ENCODE measurements around the gene SGTB.
"Not testable (repeated sequence)": the region's sequence is repeated elsewhere in the genome, so short reads cannot be mapped to it uniquely, and the experiment has no call there.

The SGTB gene

DNA sequence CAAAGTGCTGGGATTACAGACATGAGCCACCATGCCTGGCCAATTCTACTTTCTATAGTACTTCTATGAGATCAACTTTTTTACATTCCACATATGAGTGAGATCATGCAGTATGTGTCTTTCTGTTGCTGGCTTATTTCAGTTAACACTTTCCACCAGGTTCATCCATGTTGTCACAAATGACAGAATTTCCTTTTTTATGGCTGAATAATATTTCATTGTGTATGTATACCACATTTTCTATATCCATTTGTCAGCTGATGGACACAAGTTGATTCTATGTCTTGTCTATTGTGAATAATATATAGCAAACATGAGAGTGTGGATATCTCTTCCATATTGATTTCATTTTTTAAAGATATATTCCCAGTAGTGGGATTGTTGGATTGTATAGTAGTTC, 17.3 kb upstream of the SGTB start:
- peaks cover 3 to 97% (median 13%) of the 10 kb centered on the region in 10 experiments; a peak in 17 of 20 replicates for H3K4me1 ChIP-seq
- H4K20me1 ChIP-seq = peaks cover 0 to 93% (median 28%) of the 10 kb centered on the region in 11 experiments; a peak in 17 of 22 replicates
- peaks cover 0 to 5% (median 0%) of the 10 kb centered on the region in 11 experiments; a peak in 1 of 22 replicates for H3K9me3 ChIP-seq (replicated peaks in 1 of 11)
- no peak overlapping the region for H3K9ac ChIP-seq
- peaks cover 0 to 63% (median 4%) of the 10 kb centered on the region in 11 experiments; a peak in 9 of 22 replicates for H3K36me3 ChIP-seq
- TF ChIP-seq Cebpa-rat (IDR thresholded peaks at IDR 0.05) = no peak
- H3K4me2 ChIP-seq = peak overlapping the region in 2 of 11 experiments; percentile 28 to 78; a peak in 2 of 22 replicates
- no peaks in the 10 kb centered on the region for H3K27me3 ChIP-seq
- no peak overlapping the region for H3K27ac ChIP-seq
- no peak overlapping the region for H3K4me3 ChIP-seq

DNA sequence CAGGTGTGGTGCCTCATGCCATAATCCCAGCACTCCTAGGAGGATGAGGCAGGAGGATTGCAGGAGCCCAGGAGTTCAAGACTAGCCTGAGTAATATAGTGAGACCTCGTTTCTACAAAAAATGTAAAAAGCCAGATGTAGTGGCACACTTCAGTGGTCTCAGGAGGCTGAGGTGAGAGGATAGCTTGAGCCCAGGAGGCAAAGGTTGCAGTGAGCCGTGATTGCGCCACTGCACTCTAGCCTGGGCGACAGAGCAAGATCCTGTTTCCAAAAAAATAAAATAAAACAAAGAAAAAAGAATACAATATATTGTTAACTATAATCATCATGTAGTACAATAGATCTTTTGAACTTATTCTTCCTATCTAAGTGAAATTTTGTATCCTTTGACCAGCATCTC, 16.4 kb upstream of the SGTB start:
- no peak overlapping the region for H3K27ac ChIP-seq

GRCh38 chr5:65737842-65738241, 15.9 kb upstream of the SGTB start:
- Histone ChIP-seq H3K36me3 (peaks cover 0 to 50% (median 4%) of the 10 kb centered on the region in 11 experiments; a peak in 7 of 22 replicates), H3K9ac (no peak overlapping the region), H3K27me3 (no peaks in the 10 kb centered on the region), H3K27ac (no peak overlapping the region), H4K20me1 (peaks cover 0 to 81% (median 19%) of the 10 kb centered on the region in 11 experiments; a peak in 15 of 22 replicates), H3K4me2 (peak overlapping the region in 2 of 11 experiments; percentile 81 to 83; a peak in 4 of 22 replicates), H3K9me3 (replicated peaks in 1 of 11) (peaks cover 0 to 5% (median 0%) of the 10 kb centered on the region in 11 experiments; a peak in 1 of 22 replicates), H3K4me1 (peaks cover 4 to 97% (median 15%) of the 10 kb centered on the region in 10 experiments; a peak in 17 of 20 replicates), H3K4me3 (no peak overlapping the region)
- TF ChIP-seq Cebpa-rat (IDR thresholded peaks at IDR 0.05) = no peak

More for the DNA sequence above, 16.4 kb upstream of the SGTB start:
- Histone ChIP-seq H3K9ac (no peak overlapping the region), H3K27me3 (no peaks in the 10 kb centered on the region), H3K4me3 (no peak overlapping the region), H3K4me2 (peak overlapping the region in 2 of 11 experiments; percentile 81 to 83; a peak in 4 of 22 replicates), H4K20me1 (peaks cover 0 to 85% (median 22%) of the 10 kb centered on the region in 11 experiments; a peak in 15 of 22 replicates), H3K4me1 (peaks cover 4 to 97% (median 15%) of the 10 kb centered on the region in 10 experiments; a peak in 17 of 20 replicates), H3K36me3 (peaks cover 0 to 55% (median under 1%) of the 10 kb centered on the region in 11 experiments; a peak in 7 of 22 replicates), H3K9me3 (replicated peaks in 1 of 11) (peaks cover 0 to 5% (median 0%) of the 10 kb centered on the region in 11 experiments; a peak in 1 of 22 replicates)
- TF ChIP-seq Cebpa-rat (IDR thresholded peaks at IDR 0.05) = no peak

DNA sequence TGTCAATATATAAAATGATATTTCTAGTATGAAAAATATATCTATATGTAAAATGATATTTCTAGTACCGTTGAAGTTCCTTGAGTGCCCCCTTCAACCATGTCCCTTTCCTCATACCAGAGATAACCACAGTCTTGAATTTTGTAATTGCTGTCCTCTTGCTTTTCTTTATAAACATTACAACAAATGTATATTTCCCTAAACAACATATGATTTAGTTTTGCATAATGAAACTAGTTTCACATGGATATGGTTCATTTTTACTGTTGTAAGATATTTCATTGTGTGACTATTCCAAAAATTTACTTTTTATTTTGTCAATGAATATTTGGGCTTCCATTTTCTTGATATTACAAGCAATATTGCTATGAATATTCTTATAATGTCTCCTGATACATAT, 14.1 kb upstream of the SGTB start:
- no peaks in the 10 kb centered on the region for H3K27me3 ChIP-seq
- peaks cover 0 to 42% (median 6%) of the 10 kb centered on the region in 11 experiments; a peak in 12 of 22 replicates for H3K36me3 ChIP-seq
- peak overlapping the region in 1 of 11 experiments; percentile 65; a peak in 1 of 22 replicates for H3K9ac ChIP-seq
- no peak overlapping the region for H3K4me3 ChIP-seq
- peaks cover 4 to 93% (median 17%) of the 10 kb centered on the region in 10 experiments; a peak in 17 of 20 replicates for H3K4me1 ChIP-seq
- peaks cover 0 to 5% (median 0%) of the 10 kb centered on the region in 11 experiments; a peak in 1 of 22 replicates for H3K9me3 ChIP-seq (replicated peaks in 1 of 11)
- peak overlapping the region in 3 of 11 experiments; percentile 79 to 83 (median 81); a peak in 4 of 22 replicates for H3K4me2 ChIP-seq
- H4K20me1 ChIP-seq = peaks cover 0 to 80% (median 18%) of the 10 kb centered on the region in 11 experiments; a peak in 12 of 22 replicates
- peak overlapping the region in 3 of 11 experiments; percentile 82 to 88 (median 84); a peak in 6 of 22 replicates for H3K27ac ChIP-seq
- TF ChIP-seq Cebpa-rat (IDR thresholded peaks at IDR 0.05) = no peak

GRCh38 chr5:65734921-65735320, 13.0 kb upstream of the SGTB start:
- Histone ChIP-seq H3K27ac (peak overlapping the region in 4 of 11 experiments; percentile 54 to 88 (median 83); a peak in 8 of 22 replicates), H3K9ac (peak overlapping the region in 3 of 11 experiments; percentile 54 to 65 (median 64); a peak in 6 of 22 replicates), H3K4me2 (peak overlapping the region in 8 of 11 experiments; percentile 7 to 83 (median 50); a peak in 11 of 22 replicates), H3K4me1 (peaks cover 4 to 93% (median 17%) of the 10 kb centered on the region in 10 experiments; a peak in 17 of 20 replicates), H3K27me3 (no peaks in the 10 kb centered on the region), H3K4me3 (no peak overlapping the region), H3K9me3 (replicated peaks in 1 of 11) (peaks cover 0 to 5% (median 0%) of the 10 kb centered on the region in 11 experiments; a peak in 1 of 22 replicates), H3K36me3 (peaks cover 0 to 39% (median 6%) of the 10 kb centered on the region in 11 experiments; a peak in 12 of 22 replicates), H4K20me1 (peaks cover 0 to 80% (median 21%) of the 10 kb centered on the region in 11 experiments; a peak in 11 of 22 replicates)
- TF ChIP-seq Cebpa-rat (IDR thresholded peaks at IDR 0.05) = no peak

DNA sequence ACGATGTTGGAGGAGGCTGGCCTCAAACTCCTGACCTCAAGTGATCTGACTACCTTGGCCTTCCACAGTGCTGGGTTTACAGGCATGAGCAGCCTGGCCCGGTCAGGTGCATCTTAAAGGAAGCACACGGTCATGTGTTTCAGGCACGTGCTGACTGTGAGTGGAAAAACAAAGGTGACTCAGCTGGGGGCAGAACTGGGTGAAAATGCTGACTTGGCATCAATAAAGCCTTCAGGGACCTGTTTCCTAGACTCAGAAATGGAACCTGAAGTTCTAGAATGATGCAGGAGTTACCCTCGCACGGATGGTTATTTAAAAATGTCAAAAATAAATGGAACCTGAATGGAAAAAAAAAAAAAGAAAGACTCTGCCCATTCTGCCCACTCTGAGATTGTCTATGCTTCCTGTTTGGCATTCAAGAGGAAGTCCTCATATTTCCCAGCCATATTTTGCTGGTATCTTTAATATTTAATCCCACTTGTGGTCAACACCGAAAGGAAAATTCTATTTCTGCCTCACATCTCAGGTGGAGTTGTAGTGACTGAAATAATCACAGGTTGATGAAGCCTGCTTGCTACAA, 12.4 kb upstream of the SGTB start:
- peak overlapping the region in 4 of 11 experiments; percentile 54 to 88 (median 83); a peak in 8 of 22 replicates for H3K27ac ChIP-seq
- H3K9ac ChIP-seq = peak overlapping the region in 3 of 11 experiments; percentile 54 to 64 (median 63); a peak in 5 of 22 replicates
- H3K4me3 ChIP-seq; H3K9me3 ChIP-seq (replicated peaks in 1 of 11); H3K27me3 ChIP-seq: not testable (repeated sequence)
- peak overlapping the region in 8 of 11 experiments; percentile 7 to 83 (median 50); a peak in 12 of 22 replicates for H3K4me2 ChIP-seq
- H3K4me1 ChIP-seq = peaks cover 4 to 93% (median 17%) of the 10 kb centered on the region in 10 experiments; a peak in 17 of 20 replicates
- peaks cover 0 to 41% (median 9%) of the 10 kb centered on the region in 11 experiments; a peak in 13 of 22 replicates for H3K36me3 ChIP-seq
- peaks cover 0 to 80% (median 24%) of the 10 kb centered on the region in 11 experiments; a peak in 10 of 22 replicates for H4K20me1 ChIP-seq

GRCh38 chr5:65732046-65732445, 10.1 kb upstream of the SGTB start:
- H4K20me1 ChIP-seq = peaks cover 0 to 85% (median 37%) of the 10 kb centered on the region in 11 experiments; a peak in 13 of 22 replicates
- peak overlapping the region in 3 of 11 experiments; percentile 73 to 85 (median 80); a peak in 6 of 22 replicates for H3K9ac ChIP-seq
- H3K27me3 ChIP-seq; H3K9me3 ChIP-seq (replicated peaks in 1 of 11): not testable (repeated sequence)
- peaks cover 12 to 97% (median 26%) of the 10 kb centered on the region in 10 experiments for H3K4me1 ChIP-seq
- peak overlapping the region in 2 of 10 experiments; percentile 26; a peak in 2 of 20 replicates for H3K4me3 ChIP-seq
- H3K36me3 ChIP-seq = peaks cover 0 to 30% (median 9%) of the 10 kb centered on the region in 11 experiments; a peak in 11 of 22 replicates
- H3K4me2 ChIP-seq = peak overlapping the region in 7 of 11 experiments; percentile 7 to 87 (median 49); a peak in 12 of 22 replicates
- peak overlapping the region in 5 of 11 experiments; percentile 18 to 93 (median 85); a peak in 8 of 22 replicates for H3K27ac ChIP-seq

GRCh38 chr5:65730910-65731309, 9.0 kb upstream of the SGTB start:
- peaks cover 0 to 27% (median 9%) of the 10 kb centered on the region in 11 experiments; a peak in 12 of 22 replicates for H3K36me3 ChIP-seq
- no peaks in the 10 kb centered on the region for H3K27me3 ChIP-seq
- H3K9ac ChIP-seq = peak overlapping the region in 2 of 11 experiments; percentile 80 to 85; a peak in 4 of 22 replicates
- H3K4me2 ChIP-seq = peak overlapping the region in 3 of 11 experiments; percentile 66 to 87 (median 79); a peak in 6 of 22 replicates
- TF ChIP-seq Cebpa-rat (IDR thresholded peaks at IDR 0.05) = no peak
- H3K4me1 ChIP-seq = peaks cover 13 to 97% (median 30%) of the 10 kb centered on the region in 10 experiments
- H3K9me3 ChIP-seq (replicated peaks in 1 of 11) = no peaks in the 10 kb centered on the region; a peak in 1 of 22 replicates
- H3K27ac ChIP-seq = peak overlapping the region in 3 of 11 experiments; percentile 85 to 93 (median 92); a peak in 6 of 22 replicates
- peaks cover 0 to 84% (median 41%) of the 10 kb centered on the region in 11 experiments; a peak in 13 of 22 replicates for H4K20me1 ChIP-seq
- peak overlapping the region in 2 of 10 experiments; percentile 26; a peak in 2 of 20 replicates for H3K4me3 ChIP-seq

All from BLaER1 treated with 17β-estradiol and CSF1 and Interleukin-3, amounts not matched to agents 10 nM and 100 nM (cell line).